ENCODE data around the gene TBCA.
"Not testable (repeated sequence)": the region's sequence is repeated elsewhere in the genome, so short reads cannot be mapped to it uniquely, and the experiment has no call there.

The TBCA gene

DNA sequence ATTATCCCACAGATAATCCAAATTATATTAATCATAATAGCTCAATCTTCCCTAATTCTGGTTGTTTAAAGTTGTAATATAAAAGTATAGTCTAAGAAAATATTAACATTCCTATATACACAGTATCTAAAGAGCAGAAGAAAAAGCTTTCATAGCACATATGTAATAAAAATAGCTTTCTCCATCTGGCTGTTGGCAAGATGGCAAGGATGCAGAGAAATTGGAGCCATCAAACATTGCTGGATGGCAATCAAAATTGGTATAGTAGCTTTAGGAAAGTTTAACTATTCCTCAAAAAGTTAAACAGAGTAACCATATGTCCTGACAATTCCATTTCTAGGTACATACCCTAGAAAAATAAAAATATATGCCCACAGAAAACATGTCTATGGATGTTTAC lies 66.8 kb downstream of the TBCA start:
- DNase-seq (ENCODE audit: low spot score): no peak

DNA sequence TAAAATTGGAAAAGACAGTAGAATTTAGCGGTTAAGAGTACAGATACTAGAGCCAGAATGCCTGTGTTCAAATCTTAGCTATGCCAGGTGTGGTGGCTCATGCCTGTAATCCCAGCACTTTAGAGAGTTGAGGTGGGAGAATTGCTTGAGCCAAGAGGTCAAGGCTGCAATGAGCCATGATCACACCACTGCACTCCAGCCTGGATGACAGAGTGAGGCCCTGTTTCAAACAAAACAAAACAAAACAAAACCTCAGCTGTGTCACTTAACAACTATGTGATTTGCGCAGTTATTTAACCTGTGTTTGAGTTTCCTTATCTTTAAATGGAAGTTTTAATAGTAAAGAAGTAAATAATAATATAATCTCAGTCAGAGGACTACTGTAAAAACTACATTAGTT lies 68.3 kb downstream of the TBCA start:
- DNase-seq (ENCODE audit: low spot score): no peak

DNA sequence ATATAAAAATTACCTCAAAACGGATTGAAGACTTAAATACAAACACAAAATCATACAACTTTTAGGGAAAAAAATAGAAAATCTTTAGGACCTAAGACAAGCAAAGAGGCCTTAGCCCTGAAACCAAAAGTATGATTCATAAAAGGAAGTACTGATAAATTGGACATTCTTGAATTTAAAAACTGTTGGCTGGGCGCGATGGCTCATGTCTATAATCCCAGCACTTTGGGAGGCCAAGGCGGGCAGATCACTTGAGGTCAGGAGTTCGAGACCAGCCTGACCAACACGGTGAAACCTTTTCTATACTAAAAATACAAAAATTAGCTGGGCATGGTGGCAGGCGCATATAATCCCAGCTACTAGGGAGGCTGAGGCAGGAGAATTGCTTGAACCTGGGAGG lies 76.6 kb downstream of the TBCA start:
- DNase-seq (ENCODE audit: low spot score): not testable (repeated sequence)

DNA sequence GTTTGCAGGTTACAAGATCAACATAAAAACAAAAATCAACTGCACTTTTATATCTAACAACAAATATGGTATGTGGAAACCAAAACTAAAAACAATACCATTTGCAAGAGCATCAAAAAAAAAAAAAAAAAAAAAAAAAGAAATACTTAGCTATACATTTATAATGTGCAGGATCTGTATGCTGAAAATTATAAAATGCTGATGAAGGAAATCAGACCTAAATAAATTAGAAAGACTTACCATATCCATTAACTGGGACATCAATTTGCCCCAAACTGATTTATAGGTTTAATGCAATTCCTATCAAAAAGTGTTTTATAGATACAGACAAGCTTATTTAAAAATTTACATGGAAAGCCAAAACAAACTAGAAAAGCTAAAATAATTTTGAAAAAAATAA lies 77.2 kb downstream of the TBCA start:
- DNase-seq (ENCODE audit: low spot score): no peak

DNA sequence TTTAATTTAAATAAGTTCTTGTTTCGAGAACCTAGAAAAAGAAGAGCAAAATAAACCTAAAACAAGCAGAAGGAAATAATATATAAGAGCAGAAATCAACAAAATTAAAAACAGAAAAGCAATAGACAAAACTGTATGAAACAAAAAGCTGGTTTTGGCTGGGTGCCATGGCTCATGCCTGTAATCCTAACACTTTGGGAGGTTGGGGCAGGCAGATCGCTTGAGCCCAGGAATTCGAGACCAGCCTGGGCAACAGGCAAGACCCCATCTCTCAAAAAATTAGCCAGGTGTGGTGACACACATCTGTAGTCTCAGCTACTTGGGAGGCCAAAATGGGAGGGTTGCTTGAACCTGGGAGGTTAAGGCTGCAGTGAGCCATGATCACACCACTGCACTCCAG lies 78.4 kb downstream of the TBCA start:
- DNase-seq (ENCODE audit: low spot score): no peak

DNA sequence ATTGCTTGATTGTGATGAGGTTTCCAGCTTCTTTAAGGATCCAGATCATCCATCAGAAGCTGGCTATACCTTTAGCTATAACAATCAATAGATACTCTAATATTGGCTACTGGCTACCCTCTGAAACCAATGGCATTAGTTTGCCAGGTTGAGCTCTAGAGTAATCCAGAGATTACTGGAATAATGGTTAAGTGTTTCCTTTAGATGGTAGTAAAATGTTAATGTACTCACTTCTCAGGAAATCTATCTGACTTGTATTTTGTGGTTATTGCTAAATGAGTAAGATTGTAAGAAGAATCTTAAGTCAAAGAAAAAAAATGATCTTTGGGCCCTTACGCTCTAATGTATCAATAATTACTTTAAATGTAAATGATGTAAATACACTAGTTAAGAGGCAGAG lies 80.0 kb downstream of the TBCA start:
- no peak for DNase-seq (ENCODE audit: low spot score)

DNA sequence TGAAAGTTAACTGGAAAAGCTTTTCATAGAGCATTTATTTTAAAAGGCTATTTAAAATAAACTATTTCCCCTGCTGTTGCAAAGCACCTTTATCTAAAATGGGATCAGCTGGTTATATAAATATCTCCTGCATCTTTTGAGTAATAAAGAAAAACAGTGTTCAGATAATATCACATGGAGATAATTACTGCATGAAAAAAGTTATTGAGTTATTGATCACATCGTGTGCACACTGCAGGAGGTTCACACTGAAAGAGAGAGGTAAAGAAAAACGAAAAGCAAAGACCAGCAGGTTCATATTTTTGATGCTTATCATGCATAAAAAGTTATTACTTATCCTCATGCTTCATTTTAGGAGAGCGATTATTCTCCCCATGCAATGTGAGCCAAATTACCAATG lies 82.2 kb downstream of the TBCA start:
- no peak for DNase-seq (ENCODE audit: low spot score)

DNA sequence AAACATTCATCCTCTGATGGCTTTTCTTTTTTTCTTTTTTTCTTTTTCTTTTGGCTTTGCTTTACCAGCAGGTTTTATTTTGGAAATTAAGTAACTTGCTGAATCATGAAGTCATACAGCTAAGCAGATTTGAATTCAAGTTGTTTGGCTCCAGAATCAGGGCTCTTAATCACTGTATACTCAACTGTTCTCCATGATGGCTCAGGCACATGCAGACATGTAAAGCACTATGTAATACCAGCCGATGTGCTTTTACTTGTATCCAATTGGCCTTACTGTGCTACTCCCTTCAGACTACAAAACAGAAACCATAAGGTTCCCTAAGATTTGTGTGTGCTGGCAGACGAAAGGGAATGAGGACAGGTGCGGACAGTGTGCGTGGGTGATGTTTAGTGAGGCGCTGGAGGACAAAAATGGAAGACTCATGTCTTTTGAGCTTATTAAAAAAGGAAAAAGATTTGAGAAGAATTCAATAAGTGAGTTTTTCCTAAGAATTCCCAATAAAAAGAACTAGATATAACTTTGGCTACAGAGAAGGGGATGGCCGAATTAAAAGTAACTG lies 92.9 kb downstream of the TBCA start:
- no peak for DNase-seq (ENCODE audit: low spot score)

DNA sequence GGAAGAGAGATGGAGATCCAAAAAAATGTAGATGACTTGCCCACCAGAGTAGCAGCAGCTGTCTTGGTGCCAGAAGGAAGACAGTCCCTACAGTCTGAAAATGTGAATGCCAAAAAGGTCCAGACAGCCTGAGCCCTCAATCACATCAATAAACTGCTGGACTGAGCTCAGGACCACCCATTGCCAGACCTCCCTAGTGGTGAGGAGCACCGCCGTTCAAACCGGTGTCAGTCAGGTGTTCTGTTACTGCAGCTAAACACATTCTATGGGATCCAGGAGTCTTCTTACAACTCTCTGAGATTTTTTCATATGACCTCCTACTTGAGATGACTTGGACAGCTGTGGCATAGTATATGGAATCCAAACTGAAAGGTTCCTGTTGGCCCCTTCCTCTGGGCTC lies 105.6 kb downstream of the TBCA start:
- DNase-seq (ENCODE audit: low spot score): no peak

DNA sequence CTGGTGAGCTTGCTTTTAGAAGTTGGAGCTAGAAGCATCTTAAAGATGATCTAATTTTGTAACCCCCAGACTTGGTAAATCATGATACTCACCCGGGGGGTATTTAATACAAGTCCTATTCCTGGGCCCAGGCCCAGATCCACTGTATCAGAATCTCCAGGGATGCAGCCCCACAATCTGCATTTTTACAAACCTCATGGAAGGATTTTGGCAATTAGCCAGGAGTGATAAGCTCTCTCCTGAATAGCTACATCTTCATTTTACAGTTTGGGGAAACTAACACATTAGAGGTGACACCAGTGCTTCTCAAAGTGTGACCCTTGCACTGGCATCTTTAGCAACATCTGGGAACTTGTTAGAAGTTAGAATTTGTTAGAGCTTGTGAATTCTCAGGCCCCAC lies 106.5 kb downstream of the TBCA start:
- DNase-seq (ENCODE audit: low spot score): no peak

DNA sequence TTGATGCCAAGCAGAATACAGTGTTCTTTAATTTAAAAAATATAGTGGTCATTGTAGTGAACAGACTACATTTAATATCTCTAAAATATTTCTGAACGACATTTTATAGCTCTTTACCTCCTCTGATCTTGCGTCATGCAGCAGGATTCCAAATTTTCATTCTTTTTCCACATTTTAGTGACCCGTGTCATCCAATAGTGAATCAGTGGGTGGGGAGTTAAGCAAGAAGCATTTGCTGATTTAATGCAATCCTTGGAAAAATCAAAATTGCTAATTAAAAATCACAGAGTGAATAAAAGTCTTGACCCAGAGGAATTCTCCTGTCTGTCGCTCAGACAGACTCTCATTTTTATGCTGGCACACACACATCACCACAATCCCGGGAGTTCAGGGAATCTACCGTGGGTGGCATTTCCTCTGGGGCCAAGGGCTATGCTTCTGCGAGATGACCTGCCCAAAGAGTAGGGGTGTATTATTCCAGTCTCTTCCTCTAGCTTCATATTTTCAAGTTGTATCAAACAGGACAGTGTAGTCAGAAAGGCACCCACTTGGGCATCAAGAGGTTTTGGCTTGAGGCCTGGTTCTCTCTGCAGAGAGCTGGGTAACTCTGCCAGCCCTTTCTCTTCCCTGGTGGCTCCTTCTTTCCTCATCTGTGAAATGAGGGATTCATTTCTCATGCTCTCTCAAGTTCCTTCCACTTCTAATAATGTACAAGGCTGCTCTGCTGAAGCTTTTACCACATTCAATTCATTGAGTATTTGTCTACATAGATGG lies 112.9 kb downstream of the TBCA start:
- no peak for DNase-seq (ENCODE audit: low spot score)

DNA sequence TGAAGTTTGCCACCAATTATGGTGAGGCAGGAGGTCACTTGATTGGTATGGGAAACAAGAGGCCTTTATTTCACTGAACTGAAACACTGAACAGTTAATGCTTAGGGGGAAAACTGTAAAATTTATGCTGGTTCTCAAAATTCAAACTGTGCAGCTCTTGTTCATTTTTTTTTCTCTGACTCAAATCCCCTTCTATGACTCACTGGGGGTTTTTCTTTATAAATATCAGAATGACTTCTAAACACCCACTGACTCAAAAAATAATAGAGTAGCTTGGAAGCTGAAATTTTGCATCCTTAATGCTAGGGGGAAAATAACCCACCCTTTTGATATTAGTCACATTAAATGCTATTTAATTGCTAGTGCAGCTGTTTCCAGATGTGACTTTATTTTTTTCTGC lies 113.5 kb downstream of the TBCA start:
- DNase-seq (ENCODE audit: low spot score): no peak

DNA sequence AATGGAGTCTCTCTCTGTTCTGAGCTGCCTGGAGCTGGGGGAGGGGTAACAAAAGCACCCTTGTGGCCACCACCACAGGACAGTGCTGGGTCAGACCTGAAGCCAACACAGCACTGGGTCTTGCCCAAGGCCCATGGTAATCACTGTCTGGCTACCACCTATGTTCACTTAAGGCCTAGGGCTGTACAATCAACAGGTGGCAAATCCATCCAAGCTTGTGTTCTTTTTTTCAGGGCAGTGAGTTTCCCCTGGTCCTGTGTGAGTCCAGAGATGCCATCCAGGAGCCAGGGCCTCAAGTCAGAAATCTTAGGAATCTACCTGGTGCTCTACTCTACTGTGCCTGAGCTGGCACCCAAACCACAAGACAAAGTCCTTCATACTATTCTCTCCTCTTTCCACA lies 117.5 kb downstream of the TBCA start:
- no peak for DNase-seq (ENCODE audit: low spot score)

DNA sequence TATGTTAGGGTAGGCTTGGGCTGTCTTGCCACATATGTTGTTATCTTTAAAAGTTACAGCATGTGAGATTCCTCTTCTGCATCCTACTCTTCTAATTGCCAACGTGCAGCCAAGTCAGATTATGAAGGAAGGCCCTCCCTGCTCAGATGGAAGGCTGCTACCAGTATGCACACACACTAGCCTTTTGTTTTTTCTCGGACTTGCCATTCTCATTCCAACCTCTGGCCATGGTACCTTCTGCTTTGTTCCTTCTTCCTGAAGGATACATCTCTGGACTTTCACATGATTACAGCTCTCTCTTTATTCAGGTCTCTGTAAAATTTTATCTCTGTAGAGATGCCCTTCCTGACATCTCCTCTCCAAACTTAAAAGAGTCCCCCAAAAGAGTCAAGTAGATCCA lies 124.8 kb downstream of the TBCA start:
- DNase-seq (ENCODE audit: low spot score): no peak

DNA sequence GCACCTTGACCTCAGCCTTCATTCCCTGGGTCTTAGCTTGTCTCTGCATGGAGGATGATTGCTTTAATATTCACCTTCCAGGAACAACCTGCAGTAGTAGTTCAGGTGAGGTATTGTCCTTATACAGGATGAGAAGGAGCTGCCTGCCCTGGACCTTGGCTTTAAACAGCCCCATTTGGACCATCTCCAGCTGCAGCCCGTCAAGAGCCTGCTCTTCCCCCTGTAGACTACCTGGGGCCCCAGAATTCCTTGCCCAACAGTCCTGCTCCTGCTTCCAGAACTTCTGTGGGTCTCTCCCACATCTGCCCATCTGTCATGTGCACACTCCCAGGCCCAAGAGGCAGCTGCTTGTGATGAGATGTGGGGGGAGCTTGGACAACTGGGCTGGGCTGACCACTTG lies 125.5 kb downstream of the TBCA start:
- DNase-seq (ENCODE audit: low spot score): no peak

DNA sequence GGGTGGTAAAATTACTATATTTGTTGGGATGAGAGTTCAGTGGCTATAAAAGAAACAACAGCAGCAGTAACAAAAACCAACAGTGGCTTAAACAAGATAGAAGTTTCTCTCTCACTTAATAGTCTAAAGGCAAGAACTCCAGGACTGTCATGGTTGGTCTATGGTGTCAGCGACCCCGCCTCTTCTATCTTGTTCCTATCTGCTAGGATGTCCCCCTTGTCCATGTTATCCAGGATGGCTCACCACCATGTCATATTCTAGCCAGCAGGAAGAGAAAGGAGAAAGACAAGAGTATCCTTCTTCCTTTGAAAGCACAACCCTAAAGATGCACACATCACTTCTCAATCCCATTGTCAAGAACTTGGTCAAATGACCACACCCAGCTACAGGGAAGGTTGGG lies 126.4 kb downstream of the TBCA start:
- DNase-seq (ENCODE audit: low spot score): no peak

DNA sequence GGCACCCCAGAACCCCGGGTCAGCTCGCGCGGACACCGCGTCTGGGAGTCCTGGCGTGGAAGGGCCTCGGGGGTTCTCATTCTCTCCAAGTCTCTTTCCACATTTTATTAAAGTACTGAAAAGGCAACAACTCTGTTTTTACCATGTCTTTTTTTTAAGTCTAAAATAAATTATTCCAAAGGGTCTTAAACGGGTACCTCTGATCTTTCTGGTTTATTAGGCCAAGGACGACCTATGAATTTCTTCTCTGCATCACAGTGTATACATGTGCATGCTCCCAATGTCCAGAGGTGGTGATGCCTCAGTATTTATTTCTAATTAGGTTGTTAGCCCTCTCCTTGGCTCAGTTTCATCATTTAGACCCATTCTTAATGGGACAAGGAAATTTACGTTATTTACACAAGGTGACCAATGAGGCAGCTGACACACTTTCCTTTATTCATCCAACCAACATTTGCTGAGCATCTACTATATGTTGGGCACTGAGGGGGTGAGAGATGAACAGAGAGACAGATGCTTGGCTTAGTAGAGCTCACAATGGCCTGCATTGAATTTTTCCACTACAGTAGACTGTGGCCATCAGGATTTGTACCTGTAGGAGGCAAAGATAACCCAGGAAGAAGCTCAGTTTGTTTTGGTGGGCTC lies 130.0 kb downstream of the TBCA start:
- DNase-seq (ENCODE audit: low spot score): no peak

DNA sequence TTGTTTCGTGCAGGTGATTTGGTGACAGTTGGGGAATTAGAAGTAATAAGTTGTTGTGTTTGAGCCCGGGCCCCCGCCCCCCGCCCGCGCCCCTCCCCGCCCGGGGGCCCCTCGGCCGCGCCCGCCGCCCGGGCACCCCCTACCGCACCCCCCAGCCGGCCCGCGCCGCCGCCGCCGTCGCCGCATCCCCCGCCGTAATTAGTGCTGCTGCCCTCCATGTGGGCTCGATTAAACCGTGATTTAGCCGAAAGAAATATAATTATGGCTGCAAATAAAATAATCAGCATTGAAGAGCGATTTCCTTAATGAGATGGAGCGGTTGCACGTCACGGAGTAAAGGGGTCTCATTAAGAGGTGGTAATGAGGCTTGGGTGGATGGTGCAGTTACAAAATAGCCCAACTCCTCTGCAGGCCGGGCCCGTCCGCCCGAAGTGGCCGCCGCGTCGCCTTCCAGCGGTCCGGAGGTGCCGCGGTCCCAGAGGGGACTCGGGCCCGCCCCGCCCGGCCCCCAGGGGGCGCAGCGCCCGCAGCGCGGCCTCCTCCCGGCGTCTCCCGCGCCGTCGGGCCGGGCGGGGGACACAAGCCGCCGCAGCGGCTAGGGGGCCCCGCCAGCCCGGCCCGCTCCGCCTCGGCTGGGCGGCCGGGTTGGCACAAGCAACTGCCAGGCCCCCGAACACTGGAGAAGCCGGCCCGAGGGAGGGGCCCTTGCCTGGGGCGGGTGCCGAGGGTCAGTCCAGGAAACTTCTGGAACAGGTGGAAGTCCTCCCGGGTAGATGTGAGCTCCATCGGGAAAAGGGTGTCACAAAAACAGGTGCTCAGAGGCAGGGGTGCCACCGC lies 130.8 kb downstream of the TBCA start:
- peak; percentile 91 for DNase-seq (ENCODE audit: low spot score)

DNA sequence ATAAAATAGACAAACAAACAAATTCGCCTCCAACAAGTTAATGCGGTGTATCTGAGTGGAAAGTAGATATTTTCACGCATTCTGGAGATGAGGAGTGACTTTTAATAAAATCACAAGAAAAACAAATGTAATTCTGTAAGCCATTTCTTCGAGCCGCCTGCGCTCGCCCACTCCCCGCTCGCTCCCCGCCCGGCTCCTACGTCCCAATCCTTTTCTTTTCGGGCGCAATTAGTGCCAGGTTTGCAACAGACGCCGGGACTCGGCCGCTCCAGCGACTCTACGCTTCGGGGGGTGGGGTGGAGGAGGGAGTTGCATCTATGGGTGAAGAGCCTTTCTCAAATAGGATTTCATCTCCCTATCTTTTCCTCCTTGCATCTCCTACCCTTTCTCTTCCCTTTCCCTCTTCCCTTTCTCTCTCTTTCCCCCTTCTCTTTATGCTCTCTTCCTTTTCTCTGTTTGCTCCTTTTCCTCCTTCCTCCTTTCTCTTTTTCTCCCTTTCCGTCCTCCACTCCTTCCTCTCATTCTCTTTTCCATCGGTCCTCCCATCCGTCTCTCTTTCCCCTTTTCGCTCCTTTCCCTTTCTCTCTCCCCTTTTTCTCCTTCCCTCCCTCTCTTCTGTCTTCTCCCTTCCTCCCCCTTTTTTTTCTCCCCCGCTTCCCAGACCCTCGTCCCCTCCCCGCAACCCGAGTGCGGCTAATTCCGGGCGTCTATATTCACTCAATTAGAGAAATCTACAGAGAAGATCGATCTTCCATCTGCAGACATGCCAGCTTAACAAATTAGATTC lies 131.6 kb downstream of the TBCA start:
- DNase-seq (ENCODE audit: low spot score): peak; percentile 39

DNA sequence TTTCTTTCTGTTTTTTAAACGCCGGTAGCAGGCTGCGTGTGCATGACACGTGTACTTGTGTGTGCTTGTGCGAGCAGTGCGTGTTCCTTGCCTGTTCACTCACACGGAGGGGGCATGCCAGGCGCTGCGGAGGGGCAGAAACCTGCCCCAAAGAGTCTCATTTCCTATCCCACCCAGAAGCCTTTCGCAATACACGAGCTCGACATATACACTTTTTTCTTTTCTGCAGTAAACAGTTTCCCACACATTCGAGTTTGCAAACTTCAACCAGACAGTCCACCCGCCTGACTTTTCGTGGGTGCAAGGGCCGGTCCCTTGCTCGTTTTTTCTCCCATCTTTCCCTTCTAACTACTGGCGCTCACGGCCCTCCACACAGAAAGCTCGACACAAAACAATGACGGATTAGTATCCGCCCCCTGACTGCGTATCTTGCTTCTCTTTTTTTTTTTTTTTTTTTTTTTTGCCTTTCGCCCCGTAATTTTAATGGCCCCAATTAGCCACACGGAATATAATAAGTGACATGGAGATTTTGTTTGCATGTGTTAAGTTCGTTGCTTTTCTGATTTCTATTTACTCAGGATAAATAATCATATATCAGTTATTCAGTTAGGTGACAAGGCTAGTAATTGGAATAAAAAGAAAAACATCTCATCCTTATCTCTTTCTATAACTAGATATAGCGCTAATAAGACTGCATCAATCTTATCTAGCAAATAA lies 132.3 kb downstream of the TBCA start:
- no peak for DNase-seq (ENCODE audit: low spot score)

Data from iPS-NIHi11 (cell line).